HG03457 (cell line): Measurements from ENCODE around the gene MYLK2.

Experiments
- ATAC-seq: cut with Tn5 transposase; IDR thresholded peaks from one replicate; pipeline ENCODE4 v1.9.1; 2021; ENCODE audit warnings: moderate number of reproducible peaks; ENCODE audit not compliant: unreplicated experiment

Gene MYLK2

GRCh38 chr20:31869942-31870725 lies 51.0 kb downstream of the MYLK2 start, which contains the start of the genes DUSP15 and TTLL9:
Gene DUSP15, minus strand, starts transcription at chr20:31870527. Its CDS starts 190 bp downstream, at chr20:31870337.
Gene TTLL9, plus strand, starts transcription at chr20:31870634. Its CDS starts 493 bp downstream, at chr20:31871127.
- ATAC-seq, result no peak

GRCh38 chr20:31870726-31871617 lies 51.8 kb downstream of the MYLK2 start:
- ATAC-seq, result no peak

DNA sequence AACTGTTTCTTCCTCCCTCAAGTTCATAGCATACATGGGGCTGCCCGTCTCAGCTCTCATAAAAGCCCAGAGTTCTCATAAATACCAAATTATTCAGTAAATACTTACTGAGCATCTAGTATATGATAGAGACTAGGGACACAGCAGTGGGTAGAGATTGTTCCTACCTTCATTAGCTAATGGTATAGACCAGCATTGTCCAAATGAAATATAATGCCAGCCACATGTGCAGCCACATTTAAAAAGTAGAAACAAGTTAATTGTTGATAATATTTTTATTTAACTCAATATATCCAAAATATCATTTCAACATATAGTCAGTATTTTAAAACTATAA lies 52.4 kb downstream of the MYLK2 start:
- no peak for ATAC-seq

DNA sequence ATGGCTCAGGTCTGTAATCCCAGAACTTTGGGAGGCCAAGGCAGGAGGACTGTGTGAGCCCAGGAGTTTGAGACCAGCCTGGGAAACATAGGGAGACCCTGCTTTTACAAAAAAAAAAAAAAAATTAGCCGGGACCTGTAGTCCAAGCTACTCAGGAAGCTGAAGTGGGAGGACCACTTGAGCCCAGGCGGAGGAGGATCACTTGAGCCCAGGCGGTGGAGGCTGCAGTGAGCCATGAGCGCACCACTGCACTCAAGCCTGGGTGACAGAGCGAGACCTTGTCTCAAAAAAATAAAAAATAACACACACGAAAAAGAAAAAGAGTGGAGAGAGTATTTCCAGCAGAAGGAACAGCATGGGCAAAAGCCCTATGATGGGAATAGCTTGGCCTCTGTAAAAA lies 53.2 kb downstream of the MYLK2 start:
- no peak for ATAC-seq

GRCh38 chr20:31875671-31876070 lies 56.5 kb downstream of the MYLK2 start:
- ATAC-seq, result no peak

GRCh38 chr20:31877684-31878083 lies 58.5 kb downstream of the MYLK2 start:
- no peak for ATAC-seq

DNA sequence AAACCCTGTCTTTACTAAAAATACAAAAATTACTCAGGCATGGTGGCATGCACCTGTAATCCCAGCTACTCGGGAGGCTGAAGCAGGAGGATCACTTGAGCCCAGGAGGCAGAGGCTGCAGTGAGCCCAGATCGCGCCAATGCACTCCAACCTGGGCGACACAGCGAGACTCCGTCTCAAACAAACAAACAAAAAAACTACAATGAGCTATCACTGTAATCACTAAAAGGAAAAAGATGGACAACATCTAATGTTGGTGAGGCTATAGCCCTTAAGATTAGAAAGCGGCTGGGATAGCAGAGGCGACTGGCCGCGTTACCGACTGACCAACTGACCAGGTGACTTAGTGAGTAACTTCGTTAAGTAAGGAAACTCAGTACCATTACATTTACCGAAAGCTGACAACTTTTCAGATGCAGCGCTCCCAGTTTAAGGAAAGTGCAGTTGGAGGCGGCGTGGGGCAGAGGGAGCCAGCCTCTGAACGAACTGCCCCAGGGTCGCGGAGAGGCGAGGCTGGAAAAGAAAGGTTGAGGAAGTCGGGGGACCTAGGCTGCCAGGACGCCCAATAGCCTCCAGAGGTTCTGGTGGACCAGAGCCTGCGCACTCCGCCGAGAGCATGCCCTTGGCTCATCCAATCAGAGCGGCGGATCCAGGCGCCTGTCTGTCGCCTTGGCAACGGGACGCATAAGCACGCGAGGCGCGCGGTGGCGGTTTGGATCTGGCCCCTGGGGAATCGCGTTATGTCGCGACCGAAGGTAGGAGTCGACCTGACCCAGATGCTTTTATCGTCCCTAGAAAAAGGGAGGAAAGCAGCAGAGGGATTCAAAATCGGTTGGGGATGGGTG lies 60.2 kb downstream of the MYLK2 start:
- peak; percentile 82 for ATAC-seq

DNA sequence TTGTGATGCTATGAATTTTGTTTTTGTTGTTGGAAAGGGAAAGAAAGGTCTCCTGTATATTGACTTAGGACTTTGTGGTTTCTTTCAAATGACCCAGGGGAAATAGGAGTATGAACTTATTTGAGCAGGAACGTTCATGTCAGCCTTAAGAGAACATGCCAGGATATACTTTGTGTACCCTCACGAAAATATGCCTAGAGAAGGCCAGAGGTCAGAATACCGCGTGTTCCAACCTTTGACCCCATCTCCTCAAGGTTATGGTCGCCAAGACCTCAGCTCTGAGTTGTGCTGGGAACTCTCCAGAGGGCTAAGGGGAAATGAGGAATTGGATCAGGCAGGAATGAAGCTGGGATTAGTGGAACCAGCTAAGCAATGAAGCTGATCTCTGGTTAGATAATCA lies 62.8 kb downstream of the MYLK2 start:
- ATAC-seq, result no peak

GRCh38 chr20:31883829-31884228 lies 64.7 kb downstream of the MYLK2 start:
- no peak for ATAC-seq
